HepG2 (cell line): ENCODE measurements around the gene NXPH4. TPM values are rescaled to one million over a fixed set of nuclear protein-coding genes. Genes with fewer than 3 reads are reported as not detected.
A peak's percentile ranks its signal among the peaks of the same experiment; 100 is the strongest.

Source experiments
- ATAC-seq: fragments of 200-7000 bp; cut with Tn5 transposase; 3 replicates; pipeline ENCODE4 v1.9.1; 2020; ENCODE audit warnings: mild to moderate bottlenecking, moderate library complexity
- BruUV-seq: library from RNA; stranded (reverse); fragments of 400-500 nt; replicated peaks from 2 replicates; lab custom pipeline; 2021; lab: Mats Ljungman, UMichigan
- CTCF ChIA-PET: fragments of 300-600 bp; formaldehyde crosslinking; extraction: SDS; loops from one replicate; lab custom pipeline; 2021; ENCODE audit warnings: low total read pairs, inconsistent platforms, low intra/inter-chr PET ratio; lab: Yijun Ruan, JAX
- POLR2A ChIA-PET: fragments of 350-600 bp; sonication (Branson Sonifier 250); formaldehyde crosslinking; loops from one replicate; lab custom pipeline; 2020; ENCODE audit warnings: antibody characterized with exemption, inconsistent platforms; lab: Yijun Ruan, JAX
- DNase-seq: peaks from one replicate; pipeline ENCODE4 v3.0.0-alpha.2; 2015; ENCODE audit warnings: low spot score
- FAIRE-seq: peaks from 3 replicates; lab custom pipeline; 2011; peaks lifted over from hg19 to GRCh38; lab: Jason Lieb, UNC
- H2AFZ ChIP-seq: one replicate; pipeline ENCODE4 v1.6.1; 2011; ENCODE audit warnings: low read length, inconsistent platforms
- H3K27ac ChIP-seq: fragments of 300-600 bp; 3 replicates; pipeline ENCODE4 v1.8.0; 2011; ENCODE audit warnings: mixed run types, mild to moderate bottlenecking, mixed read lengths, low read length, inconsistent platforms; ENCODE audit not compliant: insufficient read depth; ENCODE audit errors: extremely low read length
- H3K27me3 ChIP-seq, 2 experiments: fragments of 200-600 bp in 1 of 2; 2 replicates in 1 of 2; 3 replicates in 1 of 2; pipeline versions ENCODE4 v1.6.0 to v1.8.0; 2011; ENCODE audit warnings: low read length in 2 of 2, mild to moderate bottlenecking in 2 of 2, moderate library complexity in 2 of 2, inconsistent platforms in 1 of 2; ENCODE audit not compliant: insufficient read depth in 2 of 2, control insufficient read depth in 1 of 2
- H3K36me3 ChIP-seq, 2 experiments: fragments of 200-600 bp in 1 of 2; replicated peaks in 1 of 2; 2 replicates in 1 of 2; 3 replicates in 1 of 2; pipeline versions ENCODE4 v1.5.1 to v1.8.0; 2011; ENCODE audit warnings: low read length in 2 of 2, inconsistent platforms in 1 of 2; ENCODE audit not compliant: insufficient read depth in 2 of 2, control insufficient read depth in 1 of 2
- H3K4me1 ChIP-seq: 2 replicates; pipeline ENCODE4 v1.5.1; 2012; ENCODE audit warnings: low read length, inconsistent platforms; ENCODE audit not compliant: insufficient read depth
- H3K4me2 ChIP-seq: 2 replicates; pipeline ENCODE4 v1.6.0; 2011; ENCODE audit warnings: low read depth, low read length, inconsistent platforms
- H3K4me3 ChIP-seq, 3 experiments: fragments of 200-600 bp in 1 of 3; sonication (generic), shearing (Covaris generic) in 1 of 3; replicated peaks in 1 of 3; 2 replicates each; pipeline ENCODE4 v1.5.1; 2011 to 2016; ENCODE audit warnings: low read length in 3 of 3, inconsistent platforms in 2 of 3, low read depth in 2 of 3, mild to moderate bottlenecking in 2 of 3, control low read depth in 1 of 3, mixed read lengths in 1 of 3; ENCODE audit not compliant: insufficient read depth in 1 of 3
- H3K79me2 ChIP-seq: one replicate; pipeline ENCODE4 v1.6.1; 2011; ENCODE audit warnings: low read length, inconsistent platforms; ENCODE audit not compliant: insufficient read depth
- H3K9ac ChIP-seq: 2 replicates; pipeline ENCODE4 v1.6.0; 2011; ENCODE audit warnings: mild to moderate bottlenecking, low read depth, low read length, inconsistent platforms; ENCODE audit not compliant: insufficient read depth
- H3K9me3 ChIP-seq: 2 replicates; pipeline ENCODE4 v1.5.1; 2012; ENCODE audit warnings: mild to moderate bottlenecking, low read length
- H4K20me1 ChIP-seq: 2 replicates; pipeline ENCODE4 v1.6.0; 2011; ENCODE audit warnings: inconsistent platforms, mild to moderate bottlenecking, low read length, moderate library complexity; ENCODE audit not compliant: insufficient read depth
- AGO2 ChIP-seq: fragments of 200-400 bp; formaldehyde crosslinking; optimal IDR thresholded peaks from 2 replicates; pipeline ENCODE3; 2017; ENCODE audit warnings: mild to moderate bottlenecking, low read depth, low read length, moderate library complexity
- HNRNPH1 ChIP-seq: fragments of 200-400 bp; formaldehyde crosslinking; optimal IDR thresholded peaks from 2 replicates; pipeline ENCODE3; 2017; ENCODE audit warnings: mild to moderate bottlenecking, low read depth, low read length
- ZNF710 ChIP-seq: sonication (generic); formaldehyde crosslinking; IDR thresholded peaks from 2 replicates; pipeline ENCODE4 v1.5.0; 2020; ENCODE audit warnings: mild to moderate bottlenecking, missing genetic modification reagents, borderline replicate concordance
- WGBS: methylation state at CpG from one replicate; pipeline ENCODE4 v1.1.6; 2017; ENCODE audit warnings: low lambda C conversion rate; 5-methylcytosine and 5-hydroxymethylcytosine counted together
- in situ Hi-C: cut with HindIII; loops from 2 replicates; pipeline ENCODE4 v1.10.0; 2017; ENCODE audit warnings: low pct_unique_long_range_greater_than_20kb; ENCODE audit not compliant: extremely low pct_ligation_motif_present
- intact Hi-C: fragments of 100-400 bp; cut with micrococcal nuclease; formaldehyde crosslinking; loops from one replicate; pipeline ENCODE4 v1.10.0; 2022; ENCODE audit not compliant: unreplicated experiment
- polyA plus RNA-seq, 8 experiments: library from polyadenylated mRNA; depleted of rRNA in 3 of 8; stranded (reverse) in 7 of 8; unstranded in 1 of 8; fragments of >200 nt; fragmentation: Illumina TruSeq in 4 of 8; extraction: Trizol in 4 of 8; gene quantifications; 2 replicates each; pipeline versions ENCODE4 v1.2.1 to v1.2.3, GENCODE V29; 2011 to 2016; ENCODE audit warnings: low read depth in 4 of 8, missing spikeins in 1 of 8, mixed read lengths in 1 of 8; ENCODE audit not compliant: insufficient read depth in 1 of 8
- total RNA-seq, 5 experiments: library from RNA; depleted of rRNA; stranded (reverse); fragments of >200 nt; fragmentation: Illumina TruSeq; extraction: Trizol; gene quantifications; 2 replicates each; pipeline ENCODE4 v1.2.3, GENCODE V29; 2016; ENCODE audit warnings: low read depth in 1 of 5

NXPH4 gene
- total and polyA plus RNA-seq, 2 of the 13 experiments (the other 11 are each of a cell fraction or from before 2014, with no cell fraction given) = 0.13 TPM; not detected in 1

GRCh38 chr12:57185906-57186508 is 30.6 kb upstream of the NXPH4 start:
- TF ChIP-seq ZNF710 (CRISPR knock-in tag) = no peak
- TF ChIP-seq, all 625 proteins: peak for 0
- ChIA-PET POLR2A (no interaction called here), CTCF (no interaction called here)
- no peak overlapping the region for H3K27ac ChIP-seq
- no peaks in the 10 kb centered on the region for H4K20me1 ChIP-seq
- no peaks in the 10 kb centered on the region for H3K79me2 ChIP-seq
- H3K4me1 ChIP-seq = no peaks in the 10 kb centered on the region
- H3K4me3 ChIP-seq = no peak overlapping the region
- H3K36me3 ChIP-seq = peaks cover 61 to 90% of the 10 kb centered on the region in 2 experiments
- no peak overlapping the region for H3K9ac ChIP-seq
- no TSS peak for BruUV-seq
- H2AFZ ChIP-seq = no peak overlapping the region
- in situ Hi-C loops = no loop called here
- 97% methylated on average over 11 of the region's 12 CpGs for WGBS
- no peak for DNase-seq
- ATAC-seq = no peak
- FAIRE-seq = no peak
- H3K4me2 ChIP-seq = no peak overlapping the region
- intact Hi-C loops = no loop called here
- no peaks in the 10 kb centered on the region for H3K9me3 ChIP-seq
- no peaks in the 10 kb centered on the region; a peak in 1 of 5 replicates for H3K27me3 ChIP-seq

- Histone ChIP-seq H3K36me3 (peaks cover 69 to 92% of the 10 kb centered on the region in 2 experiments), H3K9ac (no peak overlapping the region), H3K27me3 (no peaks in the 10 kb centered on the region; a peak in 1 of 5 replicates), H3K9me3 (no peaks in the 10 kb centered on the region), H3K27ac (no peak overlapping the region), H2AFZ (no peak overlapping the region), H4K20me1 (no peaks in the 10 kb centered on the region), H3K79me2 (no peaks in the 10 kb centered on the region), H3K4me1 (no peaks in the 10 kb centered on the region), H3K4me3 (no peak overlapping the region), H3K4me2 (no peak overlapping the region)
- WGBS = over 99% methylated on average over 8 of the region's 21 CpGs
- CTCF ChIA-PET = no interaction called here
- intact Hi-C loops (no loop called here), in situ Hi-C loops (no loop called here)
- FAIRE-seq = no peak
- POLR2A ChIA-PET = interaction anchor here (0.8 to 2.9 kb wide), 2 partner anchors 42 to 60 kb away, joined by 3 to 8 read pairs; partner anchors contain the start of gene SHMT2
- no peak for DNase-seq
- no peak for ATAC-seq
- BruUV-seq = no TSS peak
- TF ChIP-seq HNRNPH1 (no peak), AGO2 (peak; percentile 43)
Observed at GRCh38 chr12:57187222-57188089, 29.1 kb upstream of the NXPH4 start.
